DND-41 (cell line): Measurements from ENCODE around the gene SF3B3.

Experiments used
- EZH2 ChIP-seq: IDR thresholded peaks from 3 replicates; pipeline ENCODE4 v1.6.1; 2012; ENCODE audit warnings: borderline replicate concordance, low read depth, mild to moderate bottlenecking, moderate library complexity, low read length, inconsistent platforms; ENCODE audit not compliant: severe bottlenecking
- TF ChIP-seq, protein P1 (sequence below): IDR thresholded peaks from 2 replicates; pipeline ENCODE4 v1.5.1; 2012; ENCODE audit warnings: borderline replicate concordance, low read length, moderate library complexity, mild to moderate bottlenecking; ENCODE audit not compliant: poor library complexity, severe bottlenecking; ENCODE audit errors: extremely low read depth

DNA sequence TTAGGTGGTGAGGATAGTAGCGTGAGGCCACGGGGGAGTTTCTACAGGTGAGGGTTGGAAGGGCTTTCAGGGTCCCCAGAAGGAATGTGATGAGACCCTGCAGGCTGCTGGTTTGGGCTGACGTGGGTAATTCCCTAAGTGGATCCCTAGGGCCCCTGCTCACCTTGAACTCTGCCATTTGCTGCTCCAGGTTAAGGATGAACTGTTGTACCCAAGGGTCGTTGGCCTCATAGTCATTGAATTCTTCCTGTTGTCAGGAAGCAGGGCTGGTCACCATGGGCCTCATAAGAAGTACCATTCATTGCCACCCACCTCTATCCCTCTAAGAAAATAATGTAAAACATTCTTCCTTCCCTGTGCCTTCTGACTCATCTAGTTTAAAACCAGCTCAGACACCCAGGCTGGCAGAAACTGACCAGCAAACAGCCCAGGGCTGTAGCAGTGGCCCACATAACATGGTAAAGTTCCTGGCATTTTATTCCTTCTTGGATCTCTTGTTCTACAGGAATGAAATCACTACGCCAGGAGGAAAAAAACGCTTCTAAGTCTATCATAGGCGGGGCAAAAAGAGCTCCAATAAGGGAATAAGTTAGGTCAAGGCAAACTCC, 41.6 kb upstream of the SF3B3 start:
- TF ChIP-seq, protein P1, sequence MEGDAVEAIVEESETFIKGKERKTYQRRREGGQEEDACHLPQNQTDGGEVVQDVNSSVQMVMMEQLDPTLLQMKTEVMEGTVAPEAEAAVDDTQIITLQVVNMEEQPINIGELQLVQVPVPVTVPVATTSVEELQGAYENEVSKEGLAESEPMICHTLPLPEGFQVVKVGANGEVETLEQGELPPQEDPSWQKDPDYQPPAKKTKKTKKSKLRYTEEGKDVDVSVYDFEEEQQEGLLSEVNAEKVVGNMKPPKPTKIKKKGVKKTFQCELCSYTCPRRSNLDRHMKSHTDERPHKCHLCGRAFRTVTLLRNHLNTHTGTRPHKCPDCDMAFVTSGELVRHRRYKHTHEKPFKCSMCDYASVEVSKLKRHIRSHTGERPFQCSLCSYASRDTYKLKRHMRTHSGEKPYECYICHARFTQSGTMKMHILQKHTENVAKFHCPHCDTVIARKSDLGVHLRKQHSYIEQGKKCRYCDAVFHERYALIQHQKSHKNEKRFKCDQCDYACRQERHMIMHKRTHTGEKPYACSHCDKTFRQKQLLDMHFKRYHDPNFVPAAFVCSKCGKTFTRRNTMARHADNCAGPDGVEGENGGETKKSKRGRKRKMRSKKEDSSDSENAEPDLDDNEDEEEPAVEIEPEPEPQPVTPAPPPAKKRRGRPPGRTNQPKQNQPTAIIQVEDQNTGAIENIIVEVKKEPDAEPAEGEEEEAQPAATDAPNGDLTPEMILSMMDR = no peak
- TF ChIP-seq EZH2 = no peak
